ENCODE results near the gene PDK2. TPM values are rescaled to one million over a fixed set of nuclear protein-coding genes. Genes with fewer than 3 reads are reported as not detected.

The PDK2 gene
- total and polyA plus RNA-seq, 9 of the 15 experiments (the other 6 are each of a cell fraction or from before 2014, with no cell fraction given) = 0.03 to 2.5 (median 1.4) TPM

- TF ChIP-seq PRDM10 (IDR thresholded peaks at IDR 0.05; ENCODE audit: partially characterized antibody) (no peak), CBX2 (IDR thresholded peaks at IDR 0.05; ENCODE audit: insufficient read depth, low read length, poor library complexity, severe bottlenecking) (no peak), MYBL2 (IDR thresholded peaks at IDR 0.05; ENCODE audit: low read depth) (no peak), MYBL2 (CRISPR knock-in tag; IDR thresholded peaks at IDR 0.05; ENCODE audit: borderline replicate concordance) (no peak), ZNF431 (CRISPR knock-in tag; IDR thresholded peaks at IDR 0.05) (no peak), MTA3 (IDR thresholded peaks at IDR 0.05; ENCODE audit: borderline replicate concordance) (no peak), ZNF232 (CRISPR knock-in tag; IDR thresholded peaks at IDR 0.05) (no peak), NCOA1 (IDR thresholded peaks at IDR 0.05; ENCODE audit: low read depth) (no peak), C11orf30 (IDR thresholded peaks at IDR 0.05; ENCODE audit: low read depth) (no peak), SMAD3 (CRISPR knock-in tag; conservative IDR thresholded peaks at IDR 0.05) (no peak), ZBTB26 (CRISPR knock-in tag; IDR thresholded peaks at IDR 0.05) (no peak), FUS (optimal IDR thresholded peaks at IDR 0.05; ENCODE audit: low read depth, low read length) (no peak)
Measured at GRCh38 chr17:50115756-50116155, 20.6 kb downstream of the PDK2 start (continued).

Data from K562 (cell line).